NCI-H2196 (cell line): ENCODE results near the gene RPS19.

Experiments
- DNase-seq: peaks from one replicate; lab custom pipeline; 2025; ENCODE audit not compliant: unreplicated experiment; lab: John Stamatoyannopoulos, UW

The RPS19 gene

DNA sequence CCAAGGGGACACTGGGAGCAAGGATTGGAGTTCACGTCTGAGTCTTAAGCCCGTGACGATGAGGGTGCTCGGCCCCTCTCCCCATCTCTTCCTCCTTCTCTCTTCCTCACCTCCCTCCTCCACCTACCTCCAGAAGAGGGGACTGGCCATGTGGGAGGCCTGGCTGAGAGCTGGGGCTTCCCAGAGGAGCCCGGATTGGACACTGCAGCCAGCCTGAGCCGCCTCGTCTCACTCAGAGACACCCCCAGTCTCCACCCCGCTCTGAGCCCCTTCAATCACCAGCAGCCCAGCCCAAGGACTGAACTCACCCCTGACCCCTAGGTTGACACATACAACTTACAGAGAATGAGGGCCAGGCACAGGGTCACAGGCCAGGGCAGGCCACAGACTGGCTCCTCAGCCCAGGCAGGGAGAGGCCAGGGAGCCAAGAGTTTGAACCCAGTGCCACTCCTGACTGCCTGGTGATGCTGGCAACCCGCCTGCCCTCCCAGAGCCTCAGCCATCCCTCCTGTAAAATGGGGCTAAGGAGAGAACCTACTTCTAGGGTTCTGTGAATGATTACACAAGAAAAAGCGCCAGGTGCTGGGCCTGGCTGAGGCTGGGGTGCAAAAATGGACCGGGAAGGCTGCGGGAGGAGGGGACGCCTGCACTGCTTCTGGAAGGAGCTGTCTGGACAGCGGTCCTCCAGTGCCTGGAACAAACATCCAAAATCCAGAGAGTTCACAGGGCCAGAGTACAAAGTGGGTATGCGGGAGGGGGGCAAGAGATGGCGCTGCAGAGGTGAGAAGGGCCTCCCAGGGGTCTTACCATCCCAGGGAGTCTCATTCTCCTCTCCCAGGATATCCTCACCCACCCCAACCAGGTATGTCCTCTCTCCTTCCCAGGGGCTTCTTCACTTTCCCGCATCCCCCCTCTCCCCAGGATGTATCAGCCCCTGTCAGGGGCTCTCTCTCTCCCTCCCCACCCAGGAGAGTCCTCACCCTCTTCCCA is 18.2 kb downstream of the RPS19 start:
- no peak for DNase-seq

GRCh38 chr19:41879080-41879479 is 19.0 kb downstream of the RPS19 start:
- DNase-seq: no peak

DNA sequence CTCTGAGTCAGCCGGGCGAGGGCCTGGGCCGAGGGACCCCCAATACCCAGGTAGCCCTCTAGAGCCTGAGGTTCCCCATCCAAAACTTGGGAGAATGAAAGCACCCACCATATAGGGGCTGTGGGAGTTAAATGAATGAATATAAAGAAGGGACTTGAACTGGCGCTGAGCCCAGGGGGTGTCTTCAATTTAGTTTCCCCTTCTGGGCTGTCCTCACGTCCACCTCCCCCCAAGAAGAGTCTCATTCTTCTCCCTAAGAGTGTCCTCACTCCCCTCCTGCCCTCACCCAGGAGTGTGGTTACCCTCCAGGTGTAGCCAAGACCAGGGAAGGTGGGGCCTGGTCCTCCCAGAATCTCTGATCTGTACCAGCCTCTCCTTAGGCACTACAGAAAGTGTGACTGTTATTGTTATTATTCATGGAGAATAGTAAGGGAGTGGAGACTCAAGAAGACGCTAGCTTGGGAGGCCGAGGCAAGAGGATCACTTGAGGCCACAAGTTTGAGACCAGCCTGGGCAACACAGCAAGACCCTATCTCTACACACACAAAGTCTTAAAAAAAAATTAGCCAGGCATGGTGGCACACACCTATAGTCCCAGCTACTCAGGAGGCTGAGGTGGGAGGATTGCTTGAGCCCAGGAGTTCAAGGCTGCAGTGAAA is 19.7 kb downstream of the RPS19 start:
- no peak for DNase-seq

DNA sequence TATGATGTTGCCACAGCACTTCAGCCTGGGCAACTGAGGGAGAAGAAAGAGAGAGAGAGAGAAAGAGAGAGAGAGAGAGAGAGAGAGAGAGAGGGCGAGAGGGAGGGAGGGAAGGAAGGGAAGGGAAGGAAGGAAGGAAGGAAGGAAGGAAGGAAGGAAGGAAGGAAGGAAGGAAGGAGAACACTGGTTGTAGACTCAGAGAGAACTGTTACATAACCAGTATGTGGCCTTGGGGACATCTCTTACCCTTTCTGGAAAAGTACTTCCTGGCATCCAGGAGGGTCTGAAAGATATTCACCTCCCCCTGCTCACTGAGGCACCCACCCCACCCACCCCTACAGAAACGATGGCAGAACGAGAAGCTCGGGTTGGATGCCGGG is 20.3 kb downstream of the RPS19 start:
- no peak for DNase-seq

DNA sequence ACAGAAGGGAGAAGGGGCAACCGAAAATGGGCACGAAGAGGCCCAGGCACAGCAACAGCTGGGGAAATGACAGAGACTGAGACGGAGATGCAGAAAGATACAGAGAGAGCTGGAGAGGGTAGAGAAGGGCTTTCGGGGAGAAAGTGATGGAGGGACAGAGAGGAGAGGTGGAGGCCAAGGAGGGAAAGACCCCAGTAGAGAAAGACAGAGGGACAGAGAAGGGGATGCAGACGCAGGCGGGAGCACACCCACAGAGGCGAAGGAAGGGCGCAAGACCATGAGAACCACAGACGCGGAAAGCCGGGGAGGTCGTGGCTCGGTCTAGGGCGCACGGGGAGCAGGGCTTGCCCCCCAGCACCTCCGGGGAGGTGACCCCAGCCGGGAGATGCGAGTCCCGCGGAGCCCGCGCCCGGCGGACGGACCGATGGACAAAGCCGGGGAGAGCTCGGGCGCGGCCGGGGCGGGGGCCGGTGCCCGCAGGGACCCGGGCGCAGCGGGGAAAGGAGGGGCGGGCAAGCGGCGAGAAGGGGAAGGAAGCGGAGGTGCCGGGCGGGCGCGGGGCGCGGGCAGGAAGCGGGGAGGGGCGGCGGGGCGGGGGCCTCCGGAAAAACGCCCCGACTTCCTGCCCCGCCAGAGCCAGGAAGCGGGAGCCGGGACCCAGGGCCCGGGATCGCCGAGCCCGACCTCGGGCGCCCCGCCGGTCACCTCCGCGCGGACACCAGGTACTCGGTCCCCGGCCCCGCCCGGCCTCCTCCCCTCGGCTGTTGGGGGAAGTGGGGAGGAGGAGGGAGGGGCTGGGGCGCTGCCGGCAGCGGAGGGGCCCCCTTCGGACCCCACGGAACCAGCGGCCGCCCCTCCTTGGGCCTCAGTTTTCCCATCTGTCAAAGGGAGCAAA is 22.8 kb downstream of the RPS19 start, which contains the start of gene ARHGEF1:
TSS of gene ARHGEF1 (plus strand) at position 617 of the 895 bp plus-strand sequence. CDS start 4,899 bp downstream, outside the sequence.
- no peak for DNase-seq

GRCh38 chr19:41883463-41883820 is 23.4 kb downstream of the RPS19 start:
- no peak for DNase-seq

DNA sequence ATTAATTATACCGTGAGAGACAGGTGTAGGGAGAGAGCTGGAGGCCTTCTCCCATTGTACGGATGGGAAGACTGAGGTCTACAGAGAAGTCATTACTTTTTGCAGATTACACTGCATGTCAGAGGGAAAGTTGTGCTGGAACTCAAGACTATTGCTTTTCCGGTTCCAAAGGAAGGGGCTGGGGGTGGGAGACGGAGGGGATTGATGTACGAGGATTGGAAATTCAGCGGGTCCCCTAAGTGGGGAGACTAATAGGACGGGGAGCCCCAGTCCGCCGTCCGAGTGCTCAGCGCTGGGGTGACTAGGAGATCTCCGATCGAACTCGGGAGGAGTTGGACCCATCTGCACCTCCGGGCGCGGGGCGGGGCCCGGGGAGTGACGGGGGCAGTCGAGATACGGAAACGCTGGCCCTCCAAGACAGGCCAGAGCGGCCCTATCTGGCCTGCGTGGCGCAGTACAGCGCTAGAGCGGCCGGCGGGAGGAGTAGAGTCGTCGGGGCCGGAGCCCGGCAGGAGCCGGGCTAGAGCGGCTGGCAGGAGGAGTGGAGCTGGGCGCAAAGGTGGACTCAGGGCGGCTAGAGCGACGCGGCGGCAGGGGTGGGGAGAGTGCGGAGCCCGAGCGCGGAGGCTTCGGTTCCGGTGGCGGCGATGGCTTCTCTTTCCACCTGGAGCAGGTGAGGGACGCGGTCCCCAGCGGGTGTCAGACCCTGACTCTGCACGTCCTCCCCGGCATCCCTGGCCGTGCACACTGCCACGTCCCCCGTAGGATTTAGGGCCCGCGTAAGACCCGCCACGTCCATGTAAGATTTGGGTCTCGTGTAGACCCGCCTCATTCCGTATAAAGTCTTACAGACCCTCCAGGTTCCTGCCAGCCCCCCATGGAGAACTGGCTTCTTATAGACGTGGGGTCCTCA is 24.0 kb downstream of the RPS19 start:
- peak; percentile 98 for DNase-seq

DNA sequence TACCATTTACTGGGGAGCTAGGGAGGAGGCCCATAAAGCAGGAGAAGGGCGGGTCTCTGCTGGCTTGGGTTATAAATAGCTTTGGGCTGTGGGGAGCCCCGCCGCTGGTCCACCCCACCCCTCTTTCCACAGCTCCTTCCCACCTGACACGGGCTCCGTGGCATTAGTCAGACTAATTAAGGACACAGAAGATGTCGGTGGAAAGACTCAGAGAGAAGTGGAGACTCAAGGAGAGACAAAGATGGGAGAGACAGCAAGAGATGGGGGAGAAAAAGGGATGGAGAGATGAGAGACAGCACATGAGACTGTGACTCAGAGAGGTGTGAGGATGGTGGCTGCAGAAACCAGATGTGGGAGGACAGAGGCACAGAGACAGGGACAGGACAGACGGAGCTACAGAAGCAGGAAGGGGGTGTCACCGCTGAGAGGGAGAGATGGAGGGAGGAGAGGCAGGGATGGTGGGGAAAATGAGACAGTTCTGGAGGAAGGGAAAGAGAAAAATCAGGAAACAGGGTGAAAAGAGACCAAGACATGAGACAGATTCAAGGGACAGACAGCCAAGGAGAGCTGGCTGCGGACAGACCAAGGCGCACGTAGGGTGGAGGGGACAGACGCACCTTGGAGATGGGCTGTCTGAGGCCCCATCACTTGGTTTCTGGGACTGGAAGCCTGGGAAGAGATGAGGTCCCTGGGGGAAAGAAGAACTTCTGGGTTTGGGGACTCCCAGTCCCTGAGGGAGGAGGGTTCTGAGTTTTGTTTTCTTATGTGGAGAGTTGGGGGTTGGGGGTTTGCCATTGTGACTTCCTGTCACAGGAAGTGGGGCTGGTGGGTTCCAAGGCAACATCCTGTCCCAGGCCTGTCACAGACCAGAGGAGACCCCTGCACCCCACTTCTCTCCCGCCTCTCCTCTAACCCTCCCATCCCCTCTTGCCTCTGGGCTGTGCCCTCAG is 27.0 kb downstream of the RPS19 start:
- no peak for DNase-seq

GRCh38 chr19:41887711-41888382 is 27.8 kb downstream of the RPS19 start:
- DNase-seq: peak; percentile 84

DNA sequence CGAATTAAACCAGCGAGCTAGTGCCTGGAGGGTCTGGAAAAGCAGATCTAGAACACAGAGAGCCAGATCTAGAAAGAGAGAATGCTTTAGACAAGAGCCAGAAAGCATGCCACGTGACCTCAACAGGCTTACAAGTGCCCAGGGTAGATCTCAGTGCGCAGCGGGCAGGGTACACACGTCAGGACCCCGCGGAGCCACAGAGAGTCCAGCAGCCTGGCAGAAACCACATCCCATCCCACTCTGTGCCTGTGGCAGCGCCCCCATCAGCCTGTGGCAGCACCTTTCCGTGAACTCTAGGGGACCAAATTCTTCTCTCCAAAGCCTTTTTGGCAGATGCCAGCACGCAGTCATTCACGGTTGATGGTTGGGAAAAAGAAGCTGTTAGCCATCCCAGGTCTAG is 28.9 kb downstream of the RPS19 start:
- no peak for DNase-seq

DNA sequence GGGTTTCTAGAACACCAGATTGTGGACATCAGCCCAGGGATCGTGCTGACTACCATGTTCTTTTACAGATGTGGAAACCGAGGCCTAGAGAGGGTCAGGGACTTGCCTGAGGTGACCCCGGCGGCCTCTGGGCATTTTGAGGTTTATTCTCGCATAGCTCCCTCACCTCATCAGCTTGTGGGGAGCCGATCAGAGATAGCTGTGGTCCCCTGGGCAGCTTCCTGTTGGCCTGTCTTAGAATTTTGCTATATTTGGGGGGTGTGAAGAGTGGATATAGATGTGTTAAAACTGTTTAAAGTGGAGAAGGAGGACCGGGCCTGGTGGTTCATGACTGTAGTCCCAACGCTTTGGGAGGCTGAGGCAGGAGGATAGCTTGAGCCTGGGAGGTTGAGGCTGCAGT is 29.8 kb downstream of the RPS19 start:
- no peak for DNase-seq

- no peak for DNase-seq
These were observed 30.9 kb downstream of the RPS19 start for GRCh38 chr19:41890936-41891335.

DNA sequence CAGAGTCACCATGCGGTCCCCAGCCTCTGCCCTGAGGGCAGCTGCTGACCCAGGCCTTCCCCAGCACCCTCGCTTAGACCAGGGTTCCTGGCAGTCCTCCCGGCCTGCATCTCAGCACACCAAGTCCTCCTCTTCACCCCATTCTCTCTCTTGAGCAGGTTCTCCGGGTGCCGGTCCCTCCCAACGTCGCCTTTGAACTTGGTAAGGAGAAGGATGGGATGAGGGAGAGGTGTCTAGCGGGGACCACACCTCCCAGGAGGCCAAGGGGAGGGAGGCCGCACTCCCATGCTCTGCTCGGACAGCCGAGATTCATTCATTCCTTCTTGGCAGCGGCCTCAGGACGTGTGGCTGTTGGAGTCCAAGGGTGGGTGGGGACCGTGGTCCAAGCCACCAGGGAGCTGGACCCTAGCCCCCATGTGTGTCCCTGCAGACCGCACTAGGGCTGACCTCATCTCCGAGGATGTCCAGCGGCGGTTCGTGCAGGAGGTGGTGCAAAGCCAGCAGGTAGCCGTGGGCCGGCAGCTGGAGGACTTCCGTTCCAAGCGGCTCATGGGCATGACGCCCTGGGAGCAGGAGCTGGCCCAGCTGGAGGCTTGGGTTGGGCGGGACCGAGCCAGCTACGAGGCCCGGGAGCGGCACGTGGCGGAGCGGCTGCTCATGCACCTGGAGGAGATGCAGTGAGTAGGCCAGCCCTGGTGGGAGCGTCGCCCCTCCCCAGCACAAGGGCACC is 32.3 kb downstream of the RPS19 start:
- DNase-seq: no peak

DNA sequence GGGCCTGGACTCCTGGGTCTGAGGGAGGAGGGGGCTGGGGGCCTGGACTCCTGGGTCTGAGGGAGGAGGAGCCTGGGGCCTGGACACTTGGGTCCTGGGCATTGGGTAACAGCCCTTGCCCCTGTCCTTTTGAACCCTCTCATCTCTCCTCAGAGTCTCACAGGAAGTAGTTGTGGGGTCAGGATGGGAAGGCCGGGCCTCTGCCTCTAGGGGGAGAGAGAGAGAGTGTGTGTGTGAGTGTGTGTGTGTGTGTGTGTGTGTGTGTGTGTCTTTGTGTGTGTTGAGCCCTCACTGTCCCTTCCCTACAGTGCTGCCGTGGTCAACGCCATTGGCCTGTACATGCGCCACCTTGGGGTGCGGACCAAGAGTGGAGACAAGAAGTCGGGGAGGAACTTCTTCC is 33.8 kb downstream of the RPS19 start:
- no peak for DNase-seq

GRCh38 chr19:41894350-41894749 is 34.3 kb downstream of the RPS19 start:
- DNase-seq: no peak

GRCh38 chr19:41895745-41896580 is 35.9 kb downstream of the RPS19 start:
- DNase-seq: no peak

- DNase-seq: no peak
These were observed 36.5 kb downstream of the RPS19 start for GRCh38 chr19:41896581-41896942.
